HepG2 (cell line): Measurements from ENCODE around the gene ZC3H7B. TPM values are rescaled to one million over a fixed set of nuclear protein-coding genes. Genes with fewer than 3 reads are reported as not detected.
A peak's percentile ranks its signal among the peaks of the same experiment; 100 is the strongest.

Experiments
- ARID3A ChIP-seq: IDR thresholded peaks from 2 replicates; pipeline ENCODE4 v1.6.1; 2012; ENCODE audit warnings: low read depth, low read length, improper control_type of control experiment
- ATF7-NPFF ChIP-seq: sonication (generic); formaldehyde crosslinking; IDR thresholded peaks from 2 replicates; pipeline ENCODE4 v1.8.1; 2023; ENCODE audit warnings: mild to moderate bottlenecking, low read depth, missing genetic modification reagents, moderate library complexity
- CREB3 ChIP-seq: sonication (generic); formaldehyde crosslinking; IDR thresholded peaks from 2 replicates; pipeline ENCODE4 v1.5.0; 2020; ENCODE audit warnings: missing genetic modification reagents
- IRF9 ChIP-seq: sonication (generic); formaldehyde crosslinking; IDR thresholded peaks from 2 replicates; pipeline ENCODE4 v1.8.0; 2022; ENCODE audit warnings: missing genetic modification reagents, mild to moderate bottlenecking, borderline replicate concordance
- KLF11 ChIP-seq: IDR thresholded peaks from 2 replicates; pipeline ENCODE4 v1.6.1; 2016; ENCODE audit warnings: missing compliant biosample characterization
- MTERF4 ChIP-seq: sonication (generic); formaldehyde crosslinking; IDR thresholded peaks from 2 replicates; pipeline ENCODE4 v1.8.0; 2023; ENCODE audit warnings: mild to moderate bottlenecking, missing genetic modification reagents
- NKX3-1 ChIP-seq: sonication (generic); formaldehyde crosslinking; IDR thresholded peaks from 2 replicates; pipeline ENCODE4 v1.5.0; 2020; ENCODE audit warnings: missing genetic modification reagents
- NPAS2 ChIP-seq: sonication (generic); formaldehyde crosslinking; IDR thresholded peaks from 2 replicates; pipeline ENCODE4 v1.8.0; 2022; ENCODE audit warnings: mild to moderate bottlenecking, missing genetic modification reagents, borderline replicate concordance
- PAF1 ChIP-seq: IDR thresholded peaks from 2 replicates; pipeline ENCODE4 v1.6.1; 2016; ENCODE audit warnings: missing genetic modification reagents, missing compliant biosample characterization
- RFXANK ChIP-seq: IDR thresholded peaks from 2 replicates; pipeline ENCODE4 v1.6.1; 2016
- SMAD1 ChIP-seq: sonication (generic); formaldehyde crosslinking; IDR thresholded peaks from 2 replicates; pipeline ENCODE4 v1.4.0; 2020; ENCODE audit warnings: missing genetic modification reagents, low read depth, mild to moderate bottlenecking, borderline replicate concordance
- SPEN ChIP-seq: sonication (generic); formaldehyde crosslinking; IDR thresholded peaks from 2 replicates; pipeline ENCODE4 v1.5.1; 2020; ENCODE audit warnings: low read depth, mild to moderate bottlenecking, missing genetic modification reagents
- TEAD2 ChIP-seq: sonication (generic); formaldehyde crosslinking; IDR thresholded peaks from 2 replicates; pipeline ENCODE4 v1.9.0; 2021; ENCODE audit warnings: missing genetic modification reagents
- TFDP1 ChIP-seq: IDR thresholded peaks from 2 replicates; pipeline ENCODE4 v1.6.1; 2016; ENCODE audit warnings: missing compliant biosample characterization, missing genetic modification reagents, borderline replicate concordance
- ZBTB10 ChIP-seq: sonication (generic); formaldehyde crosslinking; IDR thresholded peaks from 2 replicates; pipeline ENCODE4 v1.4.0; 2020; ENCODE audit warnings: missing genetic modification reagents, borderline replicate concordance
- ZNF17 ChIP-seq: sonication (generic); formaldehyde crosslinking; IDR thresholded peaks from 2 replicates; pipeline ENCODE4 v1.5.0; 2020; ENCODE audit warnings: mild to moderate bottlenecking, missing genetic modification reagents
- ZNF577 ChIP-seq: sonication (generic); formaldehyde crosslinking; IDR thresholded peaks from 2 replicates; pipeline ENCODE4 v1.4.0; 2020; ENCODE audit warnings: mild to moderate bottlenecking, low read depth, missing genetic modification reagents, borderline replicate concordance
- ZNF746 ChIP-seq: sonication (generic); formaldehyde crosslinking; IDR thresholded peaks from 2 replicates; pipeline ENCODE4 v1.8.0; 2022; ENCODE audit warnings: mild to moderate bottlenecking, missing genetic modification reagents
- ZSCAN29 ChIP-seq: sonication (generic); formaldehyde crosslinking; conservative IDR thresholded peaks from 2 replicates; pipeline ENCODE4 v1.4.0; 2020; ENCODE audit warnings: mild to moderate bottlenecking, missing genetic modification reagents
- ZSCAN30 ChIP-seq: sonication (generic); formaldehyde crosslinking; IDR thresholded peaks from 2 replicates; pipeline ENCODE4 v1.5.0; 2020; ENCODE audit warnings: mild to moderate bottlenecking, missing genetic modification reagents
- polyA plus RNA-seq, 8 experiments: library from polyadenylated mRNA; depleted of rRNA in 3 of 8; stranded (reverse) in 7 of 8; unstranded in 1 of 8; fragments of >200 nt; fragmentation: Illumina TruSeq in 4 of 8; extraction: Trizol in 4 of 8; gene quantifications; 2 replicates each; pipeline versions ENCODE4 v1.2.1 to v1.2.3, GENCODE V29; 2011 to 2016; ENCODE audit warnings: low read depth in 4 of 8, missing spikeins in 1 of 8, mixed read lengths in 1 of 8; ENCODE audit not compliant: insufficient read depth in 1 of 8
- total RNA-seq, 5 experiments: library from RNA; depleted of rRNA; stranded (reverse); fragments of >200 nt; fragmentation: Illumina TruSeq; extraction: Trizol; gene quantifications; 2 replicates each; pipeline ENCODE4 v1.2.3, GENCODE V29; 2016; ENCODE audit warnings: low read depth in 1 of 5

Gene ZC3H7B
- total and polyA plus RNA-seq, 2 of the 13 experiments (the other 11 are each of a cell fraction or from before 2014, with no cell fraction given), result 26.4 to 37.2 TPM

- TF ChIP-seq MTERF4, result 0 out of 2 replicates have a peak, but pooled peaks have one; percentile 19
- TF ChIP-seq ZNF17, result no peak
- no peak for TF ChIP-seq ZBTB10 (CRISPR knock-in tag)
- TF ChIP-seq IRF9 (CRISPR knock-in tag), result no peak
- TF ChIP-seq ARID3A, result no peak
- no peak for TF ChIP-seq NKX3-1 (CRISPR knock-in tag)
- no peak for TF ChIP-seq NPAS2 (CRISPR knock-in tag)
- TF ChIP-seq SMAD1 (CRISPR knock-in tag), result no peak
- no peak for TF ChIP-seq TFDP1 (CRISPR knock-in tag)
- no peak for TF ChIP-seq ZSCAN30 (CRISPR knock-in tag)
- no peak for TF ChIP-seq ZNF746 (CRISPR knock-in tag)
- TF ChIP-seq RFXANK, result no peak
- TF ChIP-seq PAF1 (CRISPR knock-in tag), result no peak
- TF ChIP-seq ATF7-NPFF (CRISPR knock-in tag), result no peak
- TF ChIP-seq TEAD2, result no peak
- TF ChIP-seq ZNF577 (CRISPR knock-in tag), result no peak
- no peak for TF ChIP-seq CREB3 (CRISPR knock-in tag)
- no peak for TF ChIP-seq KLF11 (CRISPR knock-in tag)
- TF ChIP-seq SPEN (CRISPR knock-in tag), result no peak
- no peak for TF ChIP-seq ZSCAN29 (CRISPR knock-in tag)
Measured at GRCh38 chr22:41288245-41288946, 12.9 kb upstream of the ZC3H7B start (continued).
